ENCODE data around the gene CALCR. TPM values are rescaled to one million over a fixed set of nuclear protein-coding genes. Genes with fewer than 3 reads are reported as not detected.
A peak's percentile ranks its signal among the peaks of the same experiment; 100 is the strongest.

CALCR gene
- total and polyA plus RNA-seq, 2 experiments from 2014 or later: not detected

- WGBS, 2 experiments (ENCODE audit: low coverage in 1 of 2, low lambda C conversion rate in 2 of 2, missing lambda C conversion rate in 2 of 2): 15 to 26% methylated on average over 2 of the region's 2 CpGs
- Histone ChIP-seq H3F3A (ENCODE audit: insufficient read depth) (no peaks in the 10 kb centered on the region), H3K4me1 (ENCODE audit: insufficient read depth) (no peaks in the 10 kb centered on the region), H3K9me3 (ENCODE audit: low read depth) (no peaks in the 10 kb centered on the region), H3K9me2 (ENCODE audit: insufficient read depth) (no peaks in the 10 kb centered on the region), H2AFZ (no peak overlapping the region), H3K27ac (no peak overlapping the region), H3K4me3 (no peak overlapping the region), H3K27me3 (replicated peaks; ENCODE audit: insufficient read depth) (peaks cover 2% of the 10 kb centered on the region; the same call in 1 of the 2 replicates), H4K20me1 (ENCODE audit: insufficient read depth) (no peaks in the 10 kb centered on the region), H3K79me2 (ENCODE audit: insufficient read depth) (no peaks in the 10 kb centered on the region), H3K36me3 (ENCODE audit: low read depth) (no peaks in the 10 kb centered on the region), H3K4me2 (ENCODE audit: unreplicated experiment) (no peak overlapping the region), H3K9ac (no peak overlapping the region)
- in situ Hi-C loops (cut with MboI): no loop called here
- no peak for DNase-seq
- TF ChIP-seq EZH2phosphoT487 (IDR thresholded peaks at IDR 0.05; ENCODE audit: insufficient read depth, low read depth) (no peak), EZH2 (IDR thresholded peaks at IDR 0.05; ENCODE audit: insufficient read depth, poor library complexity, severe bottlenecking) (no peak)
These were observed 12.4 kb downstream of the CALCR start for GRCh38 chr7:93562106-93562505.

- Histone ChIP-seq H3K9ac (no peak overlapping the region), H3K27me3 (replicated peaks; ENCODE audit: insufficient read depth) (no peaks in the 10 kb centered on the region; the same call in 1 of the 2 replicates), H3K9me3 (ENCODE audit: low read depth) (no peaks in the 10 kb centered on the region), H3F3A (ENCODE audit: insufficient read depth) (no peaks in the 10 kb centered on the region), H3K79me2 (ENCODE audit: insufficient read depth) (no peaks in the 10 kb centered on the region), H3K4me1 (ENCODE audit: insufficient read depth) (no peaks in the 10 kb centered on the region), H3K9me2 (ENCODE audit: insufficient read depth) (no peaks in the 10 kb centered on the region), H3K36me3 (ENCODE audit: low read depth) (no peaks in the 10 kb centered on the region), H3K4me3 (no peak overlapping the region), H2AFZ (no peak overlapping the region), H4K20me1 (ENCODE audit: insufficient read depth) (no peaks in the 10 kb centered on the region), H3K27ac (no peak overlapping the region), H3K4me2 (ENCODE audit: unreplicated experiment) (no peak overlapping the region)
- WGBS, 2 experiments (ENCODE audit: low coverage in 1 of 2, low lambda C conversion rate in 2 of 2, missing lambda C conversion rate in 2 of 2): 72 to 80% methylated on average over 3 of the region's 3 CpGs
- TF ChIP-seq EZH2phosphoT487 (IDR thresholded peaks at IDR 0.05; ENCODE audit: insufficient read depth, low read depth): no peak
- no peak for TF ChIP-seq EZH2 (IDR thresholded peaks at IDR 0.05; ENCODE audit: insufficient read depth, poor library complexity, severe bottlenecking)
- no peak for DNase-seq
- in situ Hi-C loops (cut with MboI): no loop called here
These were observed 14.7 kb downstream of the CALCR start for GRCh38 chr7:93559639-93560491.

GRCh38 chr7:93558705-93559614 lies 15.6 kb downstream of the CALCR start:
- no peaks in the 10 kb centered on the region for H3K9me2 ChIP-seq (ENCODE audit: insufficient read depth)
- H3K79me2 ChIP-seq (ENCODE audit: insufficient read depth): no peaks in the 10 kb centered on the region
- H3K36me3 ChIP-seq (ENCODE audit: low read depth): no peaks in the 10 kb centered on the region
- no peaks in the 10 kb centered on the region for H3K4me1 ChIP-seq (ENCODE audit: insufficient read depth)
- H3K27ac ChIP-seq: no peak overlapping the region
- H2AFZ ChIP-seq: no peak overlapping the region
- H3K9ac ChIP-seq: no peak overlapping the region
- in situ Hi-C loops (cut with MboI): no loop called here
- WGBS, 2 experiments (ENCODE audit: low coverage in 1 of 2, low lambda C conversion rate in 2 of 2, missing lambda C conversion rate in 2 of 2): 13 to 15% methylated on average over 3 of the region's 3 CpGs
- H3K4me3 ChIP-seq: no peak overlapping the region
- H3F3A ChIP-seq (ENCODE audit: insufficient read depth): no peaks in the 10 kb centered on the region
- TF ChIP-seq EZH2 (IDR thresholded peaks at IDR 0.05; ENCODE audit: insufficient read depth, poor library complexity, severe bottlenecking) (no peak), EZH2phosphoT487 (IDR thresholded peaks at IDR 0.05; ENCODE audit: insufficient read depth, low read depth) (no peak)
- H3K27me3 ChIP-seq (replicated peaks; ENCODE audit: insufficient read depth): no peaks in the 10 kb centered on the region; the same call in 1 of the 2 replicates
- no peaks in the 10 kb centered on the region for H4K20me1 ChIP-seq (ENCODE audit: insufficient read depth)
- peak; percentile 7 for DNase-seq
- no peaks in the 10 kb centered on the region for H3K9me3 ChIP-seq (ENCODE audit: low read depth)
- no peak overlapping the region for H3K4me2 ChIP-seq (ENCODE audit: unreplicated experiment)

- no peaks in the 10 kb centered on the region for H3K9me2 ChIP-seq (ENCODE audit: insufficient read depth)
- H3K4me1 ChIP-seq (ENCODE audit: insufficient read depth): no peaks in the 10 kb centered on the region
- no peaks in the 10 kb centered on the region for H3K9me3 ChIP-seq (ENCODE audit: low read depth)
- H3K36me3 ChIP-seq (ENCODE audit: low read depth): no peaks in the 10 kb centered on the region
- H3K27me3 ChIP-seq (replicated peaks; ENCODE audit: insufficient read depth): no peaks in the 10 kb centered on the region; the same call in none of the 2 replicates
- no peak overlapping the region for H3K4me3 ChIP-seq
- H4K20me1 ChIP-seq (ENCODE audit: insufficient read depth): no peaks in the 10 kb centered on the region
- no peaks in the 10 kb centered on the region for H3F3A ChIP-seq (ENCODE audit: insufficient read depth)
- H3K79me2 ChIP-seq (ENCODE audit: insufficient read depth): no peaks in the 10 kb centered on the region
- no peak overlapping the region for H3K9ac ChIP-seq
- no peak overlapping the region for H3K27ac ChIP-seq
- in situ Hi-C loops (cut with MboI): no loop called here
- 95 to 96% methylated on average over 2 of the region's 2 CpGs for WGBS, 2 experiments (ENCODE audit: low coverage in 1 of 2, low lambda C conversion rate in 2 of 2, missing lambda C conversion rate in 2 of 2)
- TF ChIP-seq EZH2phosphoT487 (IDR thresholded peaks at IDR 0.05; ENCODE audit: insufficient read depth, low read depth) (no peak), EZH2 (IDR thresholded peaks at IDR 0.05; ENCODE audit: insufficient read depth, poor library complexity, severe bottlenecking) (no peak)
- no peak for DNase-seq
- no peak overlapping the region for H2AFZ ChIP-seq
- no peak overlapping the region for H3K4me2 ChIP-seq (ENCODE audit: unreplicated experiment)
These were observed 22.6 kb downstream of the CALCR start for GRCh38 chr7:93551931-93552330.

Data from GM23248 (cell line).